Measurements from ENCODE around the gene C1orf159.

DNA sequence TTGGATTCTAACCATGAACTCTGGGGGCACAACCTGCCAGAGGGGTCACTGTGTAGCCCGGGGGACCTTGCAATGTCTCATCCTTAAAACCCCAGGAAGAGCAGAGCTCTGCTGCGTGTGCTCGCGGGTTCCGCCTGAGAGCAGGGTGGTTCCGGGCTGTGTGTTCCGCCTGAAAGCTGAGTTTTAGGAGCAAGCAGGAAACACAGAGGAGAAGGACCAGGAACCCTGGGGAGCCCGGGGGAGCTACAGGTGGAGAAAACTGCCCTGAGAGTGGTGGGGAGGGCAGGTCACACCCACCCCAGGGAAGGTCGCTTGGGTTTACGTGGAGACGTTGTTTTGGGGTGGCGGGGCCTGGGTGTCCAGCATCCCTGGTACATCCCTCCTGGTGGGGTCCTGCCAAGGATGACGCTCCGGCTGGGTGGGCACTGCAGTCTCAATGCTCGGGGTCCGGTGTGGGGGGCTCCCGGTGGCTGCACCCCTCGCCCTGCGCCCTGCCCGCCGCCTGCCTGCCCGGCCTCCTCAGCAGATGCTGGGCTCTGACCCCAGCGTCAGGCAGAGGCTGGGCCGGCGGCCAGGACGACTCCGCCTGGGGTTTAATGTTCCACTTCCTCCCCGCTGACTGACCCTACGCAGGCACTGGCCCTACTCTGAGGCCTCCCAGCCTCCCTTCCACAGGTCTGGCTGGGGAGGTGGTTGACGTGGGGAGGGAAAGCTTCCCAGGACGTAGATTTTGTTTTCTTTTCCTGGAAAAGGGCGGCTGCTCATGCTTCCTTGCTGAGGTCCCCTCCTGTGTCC lies 17.3 kb upstream of the C1orf159 start:
- TF ChIP-seq, protein P1, sequence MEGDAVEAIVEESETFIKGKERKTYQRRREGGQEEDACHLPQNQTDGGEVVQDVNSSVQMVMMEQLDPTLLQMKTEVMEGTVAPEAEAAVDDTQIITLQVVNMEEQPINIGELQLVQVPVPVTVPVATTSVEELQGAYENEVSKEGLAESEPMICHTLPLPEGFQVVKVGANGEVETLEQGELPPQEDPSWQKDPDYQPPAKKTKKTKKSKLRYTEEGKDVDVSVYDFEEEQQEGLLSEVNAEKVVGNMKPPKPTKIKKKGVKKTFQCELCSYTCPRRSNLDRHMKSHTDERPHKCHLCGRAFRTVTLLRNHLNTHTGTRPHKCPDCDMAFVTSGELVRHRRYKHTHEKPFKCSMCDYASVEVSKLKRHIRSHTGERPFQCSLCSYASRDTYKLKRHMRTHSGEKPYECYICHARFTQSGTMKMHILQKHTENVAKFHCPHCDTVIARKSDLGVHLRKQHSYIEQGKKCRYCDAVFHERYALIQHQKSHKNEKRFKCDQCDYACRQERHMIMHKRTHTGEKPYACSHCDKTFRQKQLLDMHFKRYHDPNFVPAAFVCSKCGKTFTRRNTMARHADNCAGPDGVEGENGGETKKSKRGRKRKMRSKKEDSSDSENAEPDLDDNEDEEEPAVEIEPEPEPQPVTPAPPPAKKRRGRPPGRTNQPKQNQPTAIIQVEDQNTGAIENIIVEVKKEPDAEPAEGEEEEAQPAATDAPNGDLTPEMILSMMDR (IDR thresholded peaks at IDR 0.05): no peak
- TF ChIP-seq POLR2A (IDR thresholded peaks at IDR 0.05): no peak

All from esophagus squamous epithelium (tissue), 4 donors.